Caki2 (cell line): ENCODE data around the gene ZMYM3. TPM values are rescaled to one million over a fixed set of nuclear protein-coding genes. Genes with fewer than 3 reads are reported as not detected.

ENCODE experiments used
- DNase-seq: peaks from one replicate; pipeline ENCODE4 v3.0.0-alpha.2; 2015; ENCODE audit warnings: low read depth
- in situ Hi-C: cut with HindIII; loops from 2 replicates; pipeline ENCODE4 v1.10.0; 2016; ENCODE audit warnings: low sequenced_read_pairs, low pct_unique_long_range_greater_than_20kb, mixed read lengths
- total RNA-seq: library from RNA; depleted of rRNA; stranded (reverse); fragments of >200 nt; shearing (Covaris generic); gene quantifications from 2 replicates; pipeline ENCODE4 v1.2.3, GENCODE V29; 2014; ENCODE audit warnings: low replicate concordance; rRNA removed

The ZMYM3 gene
- total RNA-seq, 1 experiment from 2014 or later = 16.3 TPM

DNA sequence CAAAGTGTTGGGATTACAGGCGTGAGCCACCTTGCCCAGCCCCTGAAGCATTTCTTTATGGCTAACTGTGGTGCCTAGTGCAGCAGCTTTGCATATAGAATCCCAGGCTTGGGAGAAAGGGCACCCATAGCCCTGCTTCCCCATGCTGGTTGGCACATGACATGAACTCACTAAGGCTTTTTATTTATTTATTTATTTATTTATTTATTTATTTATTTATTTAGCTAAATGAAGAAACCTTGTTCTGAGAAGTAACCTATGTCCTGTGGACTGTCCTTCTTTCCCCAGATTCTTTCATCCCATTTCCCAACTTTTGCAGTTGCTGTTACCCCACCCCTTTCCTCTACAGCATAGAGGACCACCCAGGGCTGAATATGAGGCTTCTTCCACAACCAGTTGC lies 32.8 kb downstream of the ZMYM3 start:
- in situ Hi-C loops = no loop called here
- DNase-seq = no peak

DNA sequence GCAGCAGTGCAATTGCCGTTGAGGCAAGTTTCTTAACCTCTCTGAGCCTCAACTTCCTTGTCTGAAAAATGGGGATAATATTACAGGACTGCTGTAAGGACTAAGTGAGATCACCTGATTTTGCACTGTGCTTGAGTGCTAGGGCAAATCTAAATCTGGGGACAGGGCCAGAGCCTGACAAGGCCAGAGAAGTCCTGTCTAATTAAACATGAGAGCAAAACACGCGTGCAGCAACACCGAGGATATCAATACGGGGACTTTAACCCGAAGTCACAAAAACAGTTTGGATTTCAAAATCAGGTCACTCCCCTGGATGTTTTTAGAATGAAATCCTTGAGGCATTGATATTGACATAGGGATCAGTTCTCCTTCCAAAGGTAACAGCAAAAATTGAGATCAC lies 36.6 kb downstream of the ZMYM3 start:
- DNase-seq = no peak
- in situ Hi-C loops = no loop called here

DNA sequence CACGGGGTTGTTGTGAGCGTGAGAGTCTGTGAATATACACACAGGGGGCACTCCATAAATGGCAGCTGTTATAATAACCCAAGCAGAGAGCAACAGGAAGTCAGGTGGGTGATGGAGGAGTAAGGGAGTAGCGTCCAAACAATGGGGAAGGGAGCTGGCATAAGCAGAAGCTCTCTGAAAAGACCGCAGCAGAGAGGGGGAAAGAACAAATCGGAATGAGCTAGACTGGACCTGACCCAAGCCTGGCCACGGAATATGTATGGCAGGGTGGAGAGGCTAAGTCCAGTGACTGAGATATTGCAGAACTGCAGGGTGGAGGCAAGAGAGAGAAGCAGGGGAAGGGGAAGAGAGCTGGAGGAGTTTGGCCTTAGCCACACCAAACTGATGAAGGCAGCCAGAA lies 37.5 kb downstream of the ZMYM3 start:
- DNase-seq = no peak
- in situ Hi-C loops = no loop called here

DNA sequence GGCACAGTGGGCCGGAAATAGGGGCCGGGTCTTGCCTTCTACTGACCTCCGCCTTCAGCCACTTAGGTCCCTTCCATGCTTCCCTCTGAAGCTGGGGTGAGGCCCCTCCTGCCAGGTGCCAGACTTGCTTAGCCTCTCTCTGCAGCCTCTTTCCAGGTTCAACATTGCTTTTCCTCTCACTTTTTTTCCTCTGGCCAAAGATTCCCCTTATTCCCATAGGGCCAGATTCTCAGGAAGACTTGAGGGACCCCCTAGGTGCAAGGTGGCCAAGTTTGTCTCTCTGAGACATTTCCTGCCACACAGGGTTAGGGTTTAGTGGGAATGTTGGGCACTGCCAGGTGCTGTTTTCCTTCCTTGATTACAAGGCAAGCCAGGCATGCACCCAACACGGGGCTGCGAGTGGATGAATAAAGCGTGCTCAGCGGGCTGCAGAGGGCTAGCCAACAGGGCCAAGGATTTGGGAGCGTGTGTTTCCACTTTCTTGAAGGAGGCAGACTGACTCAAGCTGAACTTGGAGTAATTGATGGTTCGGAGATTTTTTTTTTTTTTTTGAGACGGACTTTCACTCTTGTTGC lies 38.5 kb downstream of the ZMYM3 start:
- in situ Hi-C loops = no loop called here

DNA sequence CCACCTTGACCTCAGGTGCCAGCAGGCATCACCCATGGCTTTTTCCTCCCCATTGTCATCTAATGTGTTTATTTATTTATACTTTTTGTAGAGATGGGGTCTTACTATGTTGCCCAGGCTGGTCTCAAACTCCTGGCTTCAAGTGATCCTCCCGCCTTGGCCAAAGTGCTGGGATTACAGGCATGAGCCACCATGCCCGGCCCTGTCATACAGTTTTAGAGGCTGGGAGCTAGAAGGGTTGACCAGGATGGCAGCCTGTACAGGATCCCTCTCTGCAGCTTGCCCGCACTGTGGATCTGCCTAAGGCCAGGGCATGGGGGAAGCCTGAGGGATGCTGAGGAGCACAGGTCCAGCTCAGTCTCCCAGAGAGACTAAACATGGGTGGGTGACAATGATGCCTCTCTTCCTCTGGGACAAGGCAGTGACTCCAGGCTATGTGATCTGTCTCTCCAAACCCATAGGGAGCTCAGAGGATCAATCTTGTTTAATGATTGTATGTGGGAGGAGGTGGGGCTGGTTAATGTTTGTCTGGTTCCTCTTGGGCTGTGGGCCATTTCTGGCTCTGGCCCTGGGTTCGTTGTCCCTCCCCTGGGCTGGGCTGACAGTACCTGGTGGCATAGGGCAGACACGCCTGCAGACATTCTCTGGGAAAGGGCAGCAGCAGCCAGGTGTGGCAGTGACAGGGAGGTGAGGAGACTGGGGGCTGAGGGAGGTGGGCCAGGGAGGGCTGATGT lies 39.2 kb downstream of the ZMYM3 start:
- peak; percentile 1 for DNase-seq
- in situ Hi-C loops = no loop called here

More for the DNA sequence above, 38.5 kb downstream of the ZMYM3 start:
- DNase-seq = no peak

DNA sequence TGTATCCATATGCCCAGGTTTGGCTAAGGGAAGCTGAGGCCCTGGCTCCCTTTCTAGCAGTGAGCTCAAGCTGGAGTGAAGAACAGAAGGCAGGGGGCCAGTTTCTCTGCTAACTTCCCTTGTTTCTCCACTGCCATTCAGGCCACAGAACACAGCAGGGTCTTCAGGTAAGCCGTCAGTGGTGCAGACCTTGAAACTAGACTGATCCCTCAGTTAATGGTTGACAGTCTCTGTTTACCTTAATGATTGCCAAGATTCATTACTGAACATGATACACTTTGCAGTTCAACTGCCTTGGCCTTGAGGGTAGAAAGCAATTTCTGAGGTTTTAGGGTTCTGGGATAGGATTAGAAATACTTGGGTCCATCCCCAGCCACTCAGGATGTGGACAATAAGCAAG lies 39.8 kb downstream of the ZMYM3 start:
- in situ Hi-C loops = no loop called here
- DNase-seq = no peak

DNA sequence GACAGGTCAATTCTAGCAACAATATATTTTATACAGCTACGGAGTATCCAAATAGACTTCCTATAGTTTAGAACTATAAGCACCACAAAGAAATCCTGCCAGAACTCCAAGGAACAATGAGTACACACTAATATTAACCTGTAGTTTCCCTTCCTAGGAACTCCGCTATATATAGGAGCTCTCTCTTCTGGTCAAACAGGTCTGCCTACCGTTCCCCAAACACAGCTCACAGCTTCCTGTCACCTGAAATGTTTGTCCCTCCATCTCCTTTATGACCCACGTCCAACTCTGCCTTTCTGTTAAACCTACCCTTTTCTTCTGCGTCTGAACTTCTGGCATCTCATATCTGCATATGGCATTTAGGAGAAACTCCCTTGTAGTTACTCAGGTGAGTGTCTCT lies 41.4 kb downstream of the ZMYM3 start:
- in situ Hi-C loops = no loop called here
- DNase-seq = no peak

DNA sequence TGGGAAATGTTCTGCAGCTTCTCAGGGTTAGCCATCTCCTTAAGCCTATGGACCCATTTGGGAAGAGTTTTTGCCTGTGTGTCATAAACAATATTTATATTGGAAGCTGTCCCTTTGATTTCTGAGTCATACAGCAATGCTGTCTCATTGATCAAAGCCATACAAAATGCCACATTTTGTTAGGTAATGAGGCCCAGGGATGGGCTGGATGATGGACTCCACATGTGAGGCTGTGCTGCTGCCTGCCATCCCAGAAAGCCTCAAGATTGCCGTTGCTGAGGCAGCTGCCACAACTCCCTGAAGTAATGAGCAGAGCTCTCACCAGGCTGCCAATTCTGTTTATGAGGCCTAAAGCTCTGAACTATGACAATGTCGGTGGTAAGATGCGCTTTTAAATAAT lies 43.1 kb downstream of the ZMYM3 start:
- in situ Hi-C loops = no loop called here
- no peak for DNase-seq

DNA sequence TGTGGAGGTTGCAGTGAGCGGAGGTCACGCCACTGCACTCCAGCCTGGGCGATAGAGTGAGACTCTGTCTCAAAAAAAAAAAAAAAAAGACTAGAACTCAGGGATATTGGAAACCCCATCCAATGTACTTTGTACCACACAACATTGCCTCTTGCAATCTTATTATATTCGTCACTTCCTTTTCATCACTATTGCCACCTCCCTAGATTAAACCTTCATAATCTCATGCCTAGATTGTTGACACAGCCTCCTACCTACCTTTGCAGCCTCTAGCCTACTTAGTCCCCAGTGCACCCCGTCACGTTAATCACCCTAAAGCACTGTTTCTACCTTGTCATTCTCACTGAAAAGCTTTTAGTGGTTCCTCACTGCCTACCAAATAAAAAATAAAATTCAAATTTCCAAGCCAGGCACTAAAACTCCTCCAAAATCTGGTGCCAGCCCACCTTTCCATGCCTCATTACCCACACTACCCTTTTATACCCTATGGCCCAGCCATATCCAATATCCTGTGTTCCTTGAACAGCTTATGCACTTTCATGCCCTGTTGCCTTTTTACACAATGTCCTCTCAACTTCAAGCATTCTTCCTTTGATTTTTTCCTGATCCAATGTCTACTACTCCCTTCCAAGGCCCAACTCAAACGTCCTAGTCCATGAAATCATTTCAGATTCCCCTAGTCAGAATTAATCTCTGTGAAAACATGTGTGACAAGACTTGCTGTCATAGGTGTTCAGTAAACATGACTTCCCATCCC lies 54.5 kb downstream of the ZMYM3 start:
- in situ Hi-C loops = no loop called here
- DNase-seq = no peak

DNA sequence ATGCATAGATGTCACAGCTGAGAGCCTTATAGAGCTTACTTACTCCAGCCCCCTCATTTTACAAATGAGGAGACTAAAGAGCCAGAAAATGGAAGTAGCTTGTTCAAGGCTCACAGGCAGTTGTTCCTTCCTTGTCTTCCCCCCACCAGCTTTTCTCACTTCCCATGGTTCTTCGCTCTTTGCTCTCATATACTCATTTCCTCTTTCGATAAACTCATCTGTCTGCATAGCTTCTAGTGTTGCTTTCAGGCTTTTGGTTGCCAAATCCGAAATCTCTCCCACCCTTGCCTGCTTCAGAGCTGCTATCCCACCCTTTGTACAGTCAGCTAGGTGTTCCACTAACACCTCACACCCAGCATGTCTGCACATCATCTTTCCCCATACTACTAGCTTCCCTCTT lies 55.9 kb downstream of the ZMYM3 start:
- in situ Hi-C loops = no loop called here
- no peak for DNase-seq

DNA sequence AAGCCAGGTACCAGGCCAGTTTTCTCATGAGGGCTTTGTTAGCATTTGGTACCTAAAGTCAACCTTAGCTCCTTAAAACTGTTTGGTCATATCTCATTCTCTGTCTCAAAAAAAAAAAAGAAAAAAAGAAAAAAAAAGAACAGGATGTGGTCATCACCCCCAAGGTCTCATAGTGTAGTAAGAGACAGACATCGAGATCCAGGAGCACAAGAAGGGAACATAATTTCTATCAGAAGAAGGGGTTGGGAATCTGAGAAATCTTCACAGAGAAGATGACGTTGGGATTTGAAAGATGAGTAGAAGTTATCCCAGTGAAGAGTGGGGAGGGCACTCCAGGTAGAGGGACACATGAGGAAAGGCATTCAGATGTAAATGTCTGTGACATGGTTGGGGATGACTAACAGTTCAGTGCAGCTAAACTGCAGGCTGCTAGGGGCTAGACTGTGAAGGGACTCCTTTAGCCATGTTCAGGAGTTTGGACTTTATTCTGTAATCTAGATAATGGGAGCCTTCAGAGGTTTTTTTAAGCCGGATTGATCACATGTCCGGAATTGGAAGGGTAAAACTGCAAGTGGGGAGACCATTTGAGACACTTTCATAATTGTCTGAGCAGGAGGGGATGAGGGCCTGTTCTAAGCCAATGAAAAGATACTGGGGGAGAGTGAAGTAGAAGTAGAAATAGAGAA lies 57.8 kb downstream of the ZMYM3 start:
- no peak for DNase-seq
- in situ Hi-C loops = no loop called here

DNA sequence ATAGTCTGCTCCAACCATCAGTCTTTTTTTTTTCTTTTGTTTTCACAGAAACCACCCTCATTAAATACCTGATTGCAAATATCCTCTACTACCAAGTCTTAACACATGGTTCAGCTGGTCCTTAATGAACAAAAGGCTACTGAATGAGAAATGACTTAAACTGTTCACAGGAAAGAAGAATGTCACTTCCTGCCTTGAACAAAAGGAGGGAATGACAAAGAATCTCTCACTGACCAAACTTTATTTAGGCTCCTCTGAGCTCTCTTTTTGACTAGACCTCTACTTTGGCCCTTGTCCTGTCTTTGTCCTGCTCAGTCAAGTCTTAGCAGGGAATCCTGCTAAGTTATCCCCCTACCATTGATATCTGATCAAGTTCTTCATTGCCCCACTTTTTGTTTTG lies 62.7 kb downstream of the ZMYM3 start:
- in situ Hi-C loops = no loop called here
- no peak for DNase-seq

Other genes with a start within 250 kb of the ZMYM3 start
- 65.7 and 98.8 TPM in 2 replicates for gene SNX12, start 185.8 kb downstream of the ZMYM3 start, total RNA-seq
- 0.41 and 1.3 TPM in 2 replicates for gene FOXO4, start 158.3 kb downstream of the ZMYM3 start, total RNA-seq
- gene CXorf65, start 147.4 kb downstream of the ZMYM3 start, total RNA-seq = not detected in 2 replicates
- not detected in 2 replicates for gene IL2RG, start 142.6 kb downstream of the ZMYM3 start, total RNA-seq
- gene MED12, start 135.5 kb downstream of the ZMYM3 start, total RNA-seq = 4.8 and 6.7 TPM in 2 replicates
- gene NLGN3, start 109.3 kb downstream of the ZMYM3 start, total RNA-seq = 0.20 TPM in 1 of 2 replicates, not detected in the other
- gene GJB1, start 30.9 kb downstream of the ZMYM3 start, total RNA-seq = not detected in 2 replicates
- 523 TPM in 2 replicates for gene NONO, start 29.5 kb upstream of the ZMYM3 start, total RNA-seq
- 1.5 TPM in 1 of 2 replicates, not detected in the other for gene ITGB1BP2, start 47.6 kb upstream of the ZMYM3 start, total RNA-seq
- gene TAF1, start 112.2 kb upstream of the ZMYM3 start, total RNA-seq = 7.7 and 9.2 TPM in 2 replicates